ENCODE results near the gene CKS1B. TPM values are rescaled to one million over a fixed set of nuclear protein-coding genes. Genes with fewer than 3 reads are reported as not detected.

Gene CKS1B
- total and polyA plus RNA-seq, 9 of the 15 experiments (the other 6 are each of a cell fraction or from before 2014, with no cell fraction given) = 215 to 1,103 (median 460) TPM

GRCh38 chr1:154992721-154993571 lies 18.5 kb downstream of the CKS1B start:
- ChIA-PET POLR2A (interaction anchor here (0.6 to 8.2 kb wide), 15 partner anchors 9 to 166 kb away, joined by 3 to 80 read pairs (median 5); partner anchors contain the start of genes CKS1B, FLAD1, PBXIP1 and PMVK), CTCF (ENCODE audit: low intra/inter-chr PET ratio) (no interaction called here)
- H2AFZ ChIP-seq (ENCODE audit: low read depth, low read length) = no peak overlapping the region
- no peaks in the 10 kb centered on the region for H3K9me3 ChIP-seq (replicated peaks; ENCODE audit: control insufficient read depth, insufficient read depth, low read depth, low read length)
- DNase-seq (ENCODE audit: extremely low read depth in 1 of 4, low spot score in 3 of 4) = peak; percentile 63 to 88 (median 72)
- peak overlapping the region; percentile 47 for H3K4me2 ChIP-seq (ENCODE audit: insufficient read depth, low read length)
- intact Hi-C loops (cut with micrococcal nuclease) = no loop called here
- H3K9ac ChIP-seq (ENCODE audit: insufficient read depth in 1 of 2, low read depth in 2 of 2, low read length in 2 of 2) = peak overlapping the region in 1 of 2 experiments; percentile 78; a peak in 3 of 4 replicates
- in situ Hi-C loops (cut with MboI) = no loop called here
- peaks cover 35 to 40% of the 10 kb centered on the region in 2 experiments for H3K4me1 ChIP-seq (replicated peaks in 1 of 2; ENCODE audit: control insufficient read depth in 2 of 2, insufficient read depth in 2 of 2, low read length in 2 of 2)
- ATAC-seq = peak; percentile 85
- peaks cover 6% of the 10 kb centered on the region for H3K9me1 ChIP-seq (ENCODE audit: control insufficient read depth, insufficient read depth, low read length)
- no TSS peak for BruUV-seq (replicated peaks)
- H3K4me3 ChIP-seq = no peak overlapping the region
- WGBS (ENCODE audit: insufficient coverage, low coverage, missing lambda C conversion rate) = 48% methylated on average over 14 of the region's 14 CpGs
- FAIRE-seq = peak; percentile 67
- H3K79me2 ChIP-seq (ENCODE audit: control insufficient read depth, insufficient read depth, low read length) = peaks cover 18% of the 10 kb centered on the region
- H3K27me3 ChIP-seq (ENCODE audit: control insufficient read depth in 2 of 2, insufficient read depth in 2 of 2, low read length in 2 of 2) = no peaks in the 10 kb centered on the region
- H3K36me3 ChIP-seq (ENCODE audit: control insufficient read depth, insufficient read depth, low read length) = peaks cover 36% of the 10 kb centered on the region
- H4K20me1 ChIP-seq (replicated peaks; ENCODE audit: control insufficient read depth, insufficient read depth, low read length) = no peaks in the 10 kb centered on the region; the same call in 1 of the 2 replicates
- peak overlapping the region; percentile 73; the same call in 2 of the 3 replicates for H3K27ac ChIP-seq (ENCODE audit: extremely low read depth, low read depth, low read length)
- no peak for TF ChIP-seq E4F1 (CRISPR knock-in tag; IDR thresholded peaks at IDR 0.05; ENCODE audit: borderline replicate concordance)
- no peak for TF ChIP-seq SNRNP70 (optimal IDR thresholded peaks at IDR 0.05; ENCODE audit: low read depth, low read length)
- TF ChIP-seq ZNF217 (CRISPR knock-in tag; IDR thresholded peaks at IDR 0.05) = no peak
- no peak for TF ChIP-seq ZNF197 (CRISPR knock-in tag; IDR thresholded peaks at IDR 0.05; ENCODE audit: low read depth)
- TF ChIP-seq ZNF79 (CRISPR knock-in tag; IDR thresholded peaks at IDR 0.05; ENCODE audit: low read depth) = no peak
- no peak for TF ChIP-seq SP2 (IDR thresholded peaks at IDR 0.05; ENCODE audit: extremely low read depth, low read depth, low read length, poor library complexity, severe bottlenecking)
- no peak for TF ChIP-seq ZNF143 (CRISPR knock-in tag; IDR thresholded peaks at IDR 0.05)
- peak; percentile 5 for TF ChIP-seq PRDM10 (IDR thresholded peaks at IDR 0.05; ENCODE audit: partially characterized antibody)
- TF ChIP-seq NFIX (CRISPR knock-in tag; IDR thresholded peaks at IDR 0.05; ENCODE audit: low read depth) = no peak
- no peak for TF ChIP-seq MCM3 (IDR thresholded peaks at IDR 0.05)
- TF ChIP-seq ETV1 (tag; conservative IDR thresholded peaks at IDR 0.05; ENCODE audit: low read depth) = no peak
- no peak for TF ChIP-seq PCBP1 (IDR thresholded peaks at IDR 0.05; ENCODE audit: low read depth, low read length, poor library complexity, severe bottlenecking)
- no peak for TF ChIP-seq ZNF551 (CRISPR knock-in tag; IDR thresholded peaks at IDR 0.05)
- no peak for TF ChIP-seq ELK1 (CRISPR knock-in tag; IDR thresholded peaks at IDR 0.05)
